Esophagus squamous epithelium (tissue), 4 donors: Measurements from ENCODE around the gene SLC2A4.

Source experiments
- POLR2A ChIP-seq, 4 donors: fragments of 450-650 bp; IDR thresholded peaks; one replicate each; pipeline ENCODE4 v1.6.1; 2017; ENCODE audit warnings: antibody characterized with exemption in 4 of 4, mild to moderate bottlenecking in 4 of 4, moderate library complexity in 3 of 4
- TF ChIP-seq, protein P1 (sequence below), 6 experiments: fragments of 450-650 bp in 4 of 6; fragments of 200-600 bp in 2 of 6; sonication (generic) in 2 of 6; IDR thresholded peaks; one replicate each; pipeline ENCODE4 v1.5.1; 2016 to 2019; ENCODE audit warnings: antibody characterized with exemption in 6 of 6, mild to moderate bottlenecking in 4 of 6, moderate library complexity in 4 of 6

DNA sequence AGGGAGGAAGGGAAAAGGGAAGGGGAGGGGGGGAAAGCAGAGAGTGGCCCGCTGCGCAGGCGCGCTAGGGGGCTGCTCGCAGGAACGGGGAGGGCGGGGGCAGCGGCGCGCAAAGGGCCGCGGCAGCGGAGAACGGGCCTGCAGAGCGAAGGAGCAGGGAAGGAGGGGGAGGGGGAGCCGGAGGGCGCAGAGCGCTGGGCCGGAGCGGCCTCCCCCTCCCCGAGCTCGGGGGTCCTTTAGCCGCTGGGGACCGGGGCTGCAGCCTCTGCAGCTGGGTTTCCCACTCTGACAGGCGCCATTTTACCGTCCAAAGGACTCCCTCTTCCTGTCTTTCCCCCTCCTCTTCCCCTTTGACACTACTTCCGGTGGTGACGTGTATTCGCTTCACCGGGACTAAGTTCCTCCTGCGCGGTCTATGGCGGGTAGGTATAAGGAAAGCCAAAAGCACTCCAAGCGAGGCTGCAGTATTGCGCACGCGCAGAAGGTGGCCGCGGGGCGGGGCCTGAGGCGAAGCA, 29.8 kb upstream of the SLC2A4 start, which contains the start of gene CTDNEP1:
- TF ChIP-seq, protein P1, sequence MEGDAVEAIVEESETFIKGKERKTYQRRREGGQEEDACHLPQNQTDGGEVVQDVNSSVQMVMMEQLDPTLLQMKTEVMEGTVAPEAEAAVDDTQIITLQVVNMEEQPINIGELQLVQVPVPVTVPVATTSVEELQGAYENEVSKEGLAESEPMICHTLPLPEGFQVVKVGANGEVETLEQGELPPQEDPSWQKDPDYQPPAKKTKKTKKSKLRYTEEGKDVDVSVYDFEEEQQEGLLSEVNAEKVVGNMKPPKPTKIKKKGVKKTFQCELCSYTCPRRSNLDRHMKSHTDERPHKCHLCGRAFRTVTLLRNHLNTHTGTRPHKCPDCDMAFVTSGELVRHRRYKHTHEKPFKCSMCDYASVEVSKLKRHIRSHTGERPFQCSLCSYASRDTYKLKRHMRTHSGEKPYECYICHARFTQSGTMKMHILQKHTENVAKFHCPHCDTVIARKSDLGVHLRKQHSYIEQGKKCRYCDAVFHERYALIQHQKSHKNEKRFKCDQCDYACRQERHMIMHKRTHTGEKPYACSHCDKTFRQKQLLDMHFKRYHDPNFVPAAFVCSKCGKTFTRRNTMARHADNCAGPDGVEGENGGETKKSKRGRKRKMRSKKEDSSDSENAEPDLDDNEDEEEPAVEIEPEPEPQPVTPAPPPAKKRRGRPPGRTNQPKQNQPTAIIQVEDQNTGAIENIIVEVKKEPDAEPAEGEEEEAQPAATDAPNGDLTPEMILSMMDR (IDR thresholded peaks at IDR 0.05): no peak
- TF ChIP-seq POLR2A (IDR thresholded peaks at IDR 0.05): peak in 1 of 4 donors; percentile 73
